SK-N-SH treated with all-trans-retinoic acid at 6 μM for 48 hours (cell line): ENCODE measurements around the gene AAGAB.

Experiments
- ATAC-seq: fragments of 200-7000 bp; cut with Tn5 transposase; 3 replicates; pipeline ENCODE4 v1.9.1; 2020; ENCODE audit warnings: mild to moderate bottlenecking, moderate library complexity
- ARNTL ChIP-seq: fragments of 450-650 bp; formaldehyde crosslinking; IDR thresholded peaks from 2 replicates; pipeline ENCODE4 v1.5.0; 2020; ENCODE audit warnings: low read depth, mild to moderate bottlenecking, moderate library complexity, borderline replicate concordance
- BACH2 ChIP-seq: fragments of 250-450 bp; sonication (Bioruptor Pico); IDR thresholded peaks from 2 replicates; pipeline ENCODE4 v1.9.0; 2021; ENCODE audit warnings: mild to moderate bottlenecking, borderline replicate concordance
- CSDC2 ChIP-seq: fragments of 250-450 bp; sonication (Bioruptor Pico); IDR thresholded peaks from 2 replicates; pipeline ENCODE4 v1.5.0; 2020; ENCODE audit warnings: mild to moderate bottlenecking, moderate library complexity
- ESRRG ChIP-seq: fragments of 250-450 bp; sonication (Bioruptor Pico); IDR thresholded peaks from 2 replicates; pipeline ENCODE4 v1.6.1; 2021; ENCODE audit warnings: mild to moderate bottlenecking
- GLIS3 ChIP-seq: fragments of 250-450 bp; sonication (Bioruptor Pico); IDR thresholded peaks from 2 replicates; pipeline ENCODE4 v1.5.0; 2020; ENCODE audit warnings: mild to moderate bottlenecking, moderate library complexity
- ISL1 ChIP-seq: fragments of 250-450 bp; sonication (Bioruptor Pico); IDR thresholded peaks from 2 replicates; pipeline ENCODE4 v2.1.2; 2022; ENCODE audit warnings: mild to moderate bottlenecking, moderate library complexity
- OSR1 ChIP-seq: fragments of 250-450 bp; sonication (Bioruptor Pico); IDR thresholded peaks from 2 replicates; pipeline ENCODE4 v1.8.0; 2022; ENCODE audit warnings: moderate library complexity, mild to moderate bottlenecking, inconsistent platforms
- PPARA ChIP-seq: fragments of 250-450 bp; sonication (Bioruptor Pico); IDR thresholded peaks from 2 replicates; pipeline ENCODE4 v1.5.0; 2020; ENCODE audit warnings: mild to moderate bottlenecking, borderline replicate concordance
- RARB ChIP-seq: fragments of 250-450 bp; sonication (Bioruptor Pico); IDR thresholded peaks from 2 replicates; pipeline ENCODE4 v1.8.0; 2021; ENCODE audit warnings: mild to moderate bottlenecking, moderate library complexity
- SNAI2 ChIP-seq: fragments of 250-450 bp; sonication (Bioruptor Pico); IDR thresholded peaks from 2 replicates; pipeline ENCODE4 v1.5.0; 2020; ENCODE audit warnings: mild to moderate bottlenecking, moderate library complexity
- TCF4 ChIP-seq: fragments of 250-450 bp; sonication (Bioruptor Pico); IDR thresholded peaks from 2 replicates; pipeline ENCODE4 v1.8.0; 2021; ENCODE audit warnings: mild to moderate bottlenecking, moderate library complexity, borderline replicate concordance
- TOX ChIP-seq: fragments of 250-450 bp; sonication (Bioruptor Pico); IDR thresholded peaks from 2 replicates; pipeline ENCODE4 v1.8.0; 2021; ENCODE audit warnings: mild to moderate bottlenecking, moderate library complexity, borderline replicate concordance
- ZC3H10 ChIP-seq: fragments of 250-450 bp; sonication (Bioruptor Pico); IDR thresholded peaks from 2 replicates; pipeline ENCODE4 v1.5.1; 2021; ENCODE audit warnings: mild to moderate bottlenecking, moderate library complexity
- ZFP3 ChIP-seq: fragments of 250-450 bp; sonication (Bioruptor Pico); IDR thresholded peaks from 2 replicates; pipeline ENCODE4 v1.5.0; 2020; ENCODE audit warnings: mild to moderate bottlenecking, moderate library complexity
- ZFP30 ChIP-seq: fragments of 450-650 bp; formaldehyde crosslinking; IDR thresholded peaks from 2 replicates; pipeline ENCODE4 v1.5.0; 2022; ENCODE audit warnings: mild to moderate bottlenecking, moderate library complexity
- ZNF565 ChIP-seq: fragments of 450-650 bp; formaldehyde crosslinking; conservative IDR thresholded peaks from 2 replicates; pipeline ENCODE4 v1.5.0; 2020; ENCODE audit warnings: low read depth, mild to moderate bottlenecking, moderate library complexity
- ZNF70 ChIP-seq: fragments of 450-650 bp; formaldehyde crosslinking; IDR thresholded peaks from 2 replicates; pipeline ENCODE4 v1.5.0; 2020; ENCODE audit warnings: mild to moderate bottlenecking, moderate library complexity
- ZNF8 ChIP-seq: fragments of 450-650 bp; formaldehyde crosslinking; IDR thresholded peaks from 2 replicates; pipeline ENCODE4 v1.5.0; 2020; ENCODE audit warnings: mild to moderate bottlenecking, moderate library complexity
- TF ChIP-seq, protein P1 (sequence below): fragments of 250-450 bp; sonication (Bioruptor Pico); IDR thresholded peaks from 2 replicates; pipeline ENCODE4 v1.8.0; 2020; ENCODE audit warnings: mild to moderate bottlenecking, moderate library complexity, borderline replicate concordance
- TF ChIP-seq, protein P2 (sequence below): fragments of 250-450 bp; sonication (Bioruptor Pico); IDR thresholded peaks from 2 replicates; pipeline ENCODE4 v1.5.1; 2020; ENCODE audit warnings: low read depth, mild to moderate bottlenecking, moderate library complexity
- TF ChIP-seq, protein P3 (sequence below): fragments of 250-450 bp; sonication (Bioruptor Pico); IDR thresholded peaks from 2 replicates; pipeline ENCODE4 v1.5.1; 2021; ENCODE audit warnings: mild to moderate bottlenecking, moderate library complexity
- TF ChIP-seq, protein P4 (sequence below): fragments of 250-450 bp; sonication (Bioruptor Pico); IDR thresholded peaks from 2 replicates; pipeline ENCODE4 v1.8.0; 2021; ENCODE audit warnings: low read depth, mild to moderate bottlenecking, moderate library complexity, borderline replicate concordance

AAGAB gene

DNA sequence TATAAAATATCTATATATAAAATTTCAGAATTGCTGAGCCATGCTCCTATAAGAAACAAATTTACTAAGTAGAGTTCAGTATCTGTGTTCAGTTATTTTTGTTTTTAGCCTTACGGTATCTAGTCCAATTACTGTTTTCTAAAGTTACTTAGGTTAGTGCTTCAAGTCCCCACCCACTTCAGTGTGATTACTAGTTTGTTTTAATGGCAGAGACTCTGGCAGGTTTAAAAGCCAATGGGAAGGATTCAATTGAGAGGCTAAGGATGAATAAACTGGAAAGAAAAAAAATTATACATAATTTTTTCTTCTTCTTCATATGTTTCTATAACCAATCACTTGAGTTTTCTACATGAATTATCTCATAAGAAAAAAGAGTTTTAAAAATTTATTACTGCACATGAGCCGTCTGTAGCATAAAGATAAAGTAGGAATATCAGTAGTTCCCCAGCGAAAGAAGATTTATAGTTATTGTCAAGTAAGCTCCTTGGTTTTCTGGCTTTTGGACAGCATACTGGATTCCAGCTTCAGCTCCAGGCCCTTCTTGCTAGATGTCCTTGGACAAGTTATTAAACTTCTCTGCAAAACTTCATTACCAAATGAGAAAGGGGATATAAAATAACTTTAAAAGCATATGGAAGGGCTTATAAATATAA, 46.8 kb downstream of the AAGAB start:
- no peak for ATAC-seq

DNA sequence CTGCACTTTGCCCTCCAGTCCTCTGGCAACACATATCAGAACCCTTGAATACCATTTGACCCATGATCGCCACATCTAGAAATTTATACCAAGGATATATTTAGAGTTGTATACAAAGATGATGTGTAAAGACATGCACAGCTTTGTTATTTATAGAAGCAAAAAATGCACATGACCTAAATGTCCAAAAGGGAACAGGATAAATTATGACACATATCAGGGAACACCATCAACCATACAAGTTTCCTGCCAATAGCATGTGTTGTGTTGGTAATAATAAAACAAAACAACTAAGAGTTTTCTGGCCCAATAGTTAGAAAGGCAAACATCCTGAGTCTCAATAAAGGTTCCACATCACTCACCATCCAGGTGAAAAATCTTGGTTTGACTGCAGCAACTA, 51.5 kb downstream of the AAGAB start:
- TF ChIP-seq ZC3H10 (CRISPR knock-in tag) (no peak), RARB (CRISPR knock-in tag) (no peak), ZNF70 (CRISPR knock-in tag) (no peak), ZFP3 (no peak), TCF4 (CRISPR knock-in tag) (no peak)
- TF ChIP-seq, protein P1, sequence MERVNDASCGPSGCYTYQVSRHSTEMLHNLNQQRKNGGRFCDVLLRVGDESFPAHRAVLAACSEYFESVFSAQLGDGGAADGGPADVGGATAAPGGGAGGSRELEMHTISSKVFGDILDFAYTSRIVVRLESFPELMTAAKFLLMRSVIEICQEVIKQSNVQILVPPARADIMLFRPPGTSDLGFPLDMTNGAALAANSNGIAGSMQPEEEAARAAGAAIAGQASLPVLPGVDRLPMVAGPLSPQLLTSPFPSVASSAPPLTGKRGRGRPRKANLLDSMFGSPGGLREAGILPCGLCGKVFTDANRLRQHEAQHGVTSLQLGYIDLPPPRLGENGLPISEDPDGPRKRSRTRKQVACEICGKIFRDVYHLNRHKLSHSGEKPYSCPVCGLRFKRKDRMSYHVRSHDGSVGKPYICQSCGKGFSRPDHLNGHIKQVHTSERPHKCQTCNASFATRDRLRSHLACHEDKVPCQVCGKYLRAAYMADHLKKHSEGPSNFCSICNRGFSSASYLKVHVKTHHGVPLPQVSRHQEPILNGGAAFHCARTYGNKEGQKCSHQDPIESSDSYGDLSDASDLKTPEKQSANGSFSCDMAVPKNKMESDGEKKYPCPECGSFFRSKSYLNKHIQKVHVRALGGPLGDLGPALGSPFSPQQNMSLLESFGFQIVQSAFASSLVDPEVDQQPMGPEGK (CRISPR knock-in tag): no peak
- TF ChIP-seq, all 23 proteins: peak for 0
- no peak for ATAC-seq

More for the DNA sequence above, 46.8 kb downstream of the AAGAB start:
- TF ChIP-seq RARB (CRISPR knock-in tag) (no peak), ZC3H10 (CRISPR knock-in tag) (no peak), ARNTL (no peak), ZNF70 (CRISPR knock-in tag) (no peak), CSDC2 (CRISPR knock-in tag) (no peak), ESRRG (no peak), ZNF565 (CRISPR knock-in tag) (no peak), SNAI2 (CRISPR knock-in tag) (no peak), PPARA (CRISPR knock-in tag) (no peak), TOX (CRISPR knock-in tag) (no peak), ISL1 (CRISPR knock-in tag) (no peak), BACH2 (CRISPR knock-in tag) (no peak), ZNF8 (CRISPR knock-in tag) (no peak), GLIS3 (no peak), TCF4 (CRISPR knock-in tag) (no peak), ZFP30 (CRISPR knock-in tag) (no peak)
- TF ChIP-seq, protein P2, sequence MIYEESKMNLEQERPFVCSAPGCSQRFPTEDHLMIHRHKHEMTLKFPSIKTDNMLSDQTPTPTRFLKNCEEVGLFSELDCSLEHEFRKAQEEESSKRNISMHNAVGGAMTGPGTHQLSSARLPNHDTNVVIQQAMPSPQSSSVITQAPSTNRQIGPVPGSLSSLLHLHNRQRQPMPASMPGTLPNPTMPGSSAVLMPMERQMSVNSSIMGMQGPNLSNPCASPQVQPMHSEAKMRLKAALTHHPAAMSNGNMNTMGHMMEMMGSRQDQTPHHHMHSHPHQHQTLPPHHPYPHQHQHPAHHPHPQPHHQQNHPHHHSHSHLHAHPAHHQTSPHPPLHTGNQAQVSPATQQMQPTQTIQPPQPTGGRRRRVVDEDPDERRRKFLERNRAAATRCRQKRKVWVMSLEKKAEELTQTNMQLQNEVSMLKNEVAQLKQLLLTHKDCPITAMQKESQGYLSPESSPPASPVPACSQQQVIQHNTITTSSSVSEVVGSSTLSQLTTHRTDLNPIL: no peak
- TF ChIP-seq, protein P1 (CRISPR knock-in tag): no peak
- TF ChIP-seq, protein P3, sequence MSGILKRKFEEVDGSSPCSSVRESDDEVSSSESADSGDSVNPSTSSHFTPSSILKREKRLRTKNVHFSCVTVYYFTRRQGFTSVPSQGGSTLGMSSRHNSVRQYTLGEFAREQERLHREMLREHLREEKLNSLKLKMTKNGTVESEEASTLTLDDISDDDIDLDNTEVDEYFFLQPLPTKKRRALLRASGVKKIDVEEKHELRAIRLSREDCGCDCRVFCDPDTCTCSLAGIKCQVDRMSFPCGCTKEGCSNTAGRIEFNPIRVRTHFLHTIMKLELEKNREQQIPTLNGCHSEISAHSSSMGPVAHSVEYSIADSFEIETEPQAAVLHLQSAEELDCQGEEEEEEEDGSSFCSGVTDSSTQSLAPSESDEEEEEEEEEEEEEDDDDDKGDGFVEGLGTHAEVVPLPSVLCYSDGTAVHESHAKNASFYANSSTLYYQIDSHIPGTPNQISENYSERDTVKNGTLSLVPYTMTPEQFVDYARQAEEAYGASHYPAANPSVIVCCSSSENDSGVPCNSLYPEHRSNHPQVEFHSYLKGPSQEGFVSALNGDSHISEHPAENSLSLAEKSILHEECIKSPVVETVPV: no peak

DNA sequence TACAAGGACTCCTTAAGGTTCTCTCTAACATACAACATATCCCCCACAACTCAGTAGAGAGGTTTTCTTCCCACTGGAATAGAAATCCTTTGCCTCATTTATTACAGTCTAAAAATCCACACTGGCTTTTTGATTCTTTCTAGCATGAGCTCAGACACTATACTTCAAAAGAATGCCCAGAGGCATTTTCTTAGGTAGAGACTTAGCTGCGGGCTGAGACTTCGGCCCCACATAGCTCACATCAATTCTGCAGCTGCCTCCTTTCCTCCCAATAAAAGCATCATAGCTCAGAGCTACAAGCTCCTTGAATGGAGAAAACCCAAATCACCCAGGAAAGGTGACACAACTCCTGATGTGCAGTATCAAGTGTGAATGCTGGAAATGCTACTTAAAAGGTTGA, 52.4 kb downstream of the AAGAB start:
- ATAC-seq: no peak
- TF ChIP-seq GLIS3 (no peak), ZC3H10 (CRISPR knock-in tag) (no peak), ZFP30 (CRISPR knock-in tag) (no peak), SNAI2 (CRISPR knock-in tag) (no peak), RARB (CRISPR knock-in tag) (no peak), OSR1 (no peak), PPARA (CRISPR knock-in tag) (no peak), TOX (CRISPR knock-in tag) (no peak), CSDC2 (CRISPR knock-in tag) (no peak), ISL1 (CRISPR knock-in tag) (no peak), ZNF70 (CRISPR knock-in tag) (no peak), TCF4 (CRISPR knock-in tag) (no peak), BACH2 (CRISPR knock-in tag) (no peak), ZNF565 (CRISPR knock-in tag) (no peak), ARNTL (no peak), ESRRG (no peak)
- TF ChIP-seq, protein P2: no peak
- TF ChIP-seq, protein P4, sequence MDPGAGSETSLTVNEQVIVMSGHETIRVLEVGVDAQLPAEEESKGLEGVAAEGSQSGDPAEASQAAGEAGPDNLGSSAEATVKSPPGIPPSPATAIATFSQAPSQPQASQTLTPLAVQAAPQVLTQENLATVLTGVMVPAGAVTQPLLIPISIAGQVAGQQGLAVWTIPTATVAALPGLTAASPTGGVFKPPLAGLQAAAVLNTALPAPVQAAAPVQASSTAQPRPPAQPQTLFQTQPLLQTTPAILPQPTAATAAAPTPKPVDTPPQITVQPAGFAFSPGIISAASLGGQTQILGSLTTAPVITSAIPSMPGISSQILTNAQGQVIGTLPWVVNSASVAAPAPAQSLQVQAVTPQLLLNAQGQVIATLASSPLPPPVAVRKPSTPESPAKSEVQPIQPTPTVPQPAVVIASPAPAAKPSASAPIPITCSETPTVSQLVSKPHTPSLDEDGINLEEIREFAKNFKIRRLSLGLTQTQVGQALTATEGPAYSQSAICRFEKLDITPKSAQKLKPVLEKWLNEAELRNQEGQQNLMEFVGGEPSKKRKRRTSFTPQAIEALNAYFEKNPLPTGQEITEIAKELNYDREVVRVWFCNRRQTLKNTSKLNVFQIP (CRISPR knock-in tag): no peak
- TF ChIP-seq, protein P1 (CRISPR knock-in tag): no peak
